GM23248 (cell line): ENCODE measurements around the gene TSPAN3. TPM values are rescaled to one million over a fixed set of nuclear protein-coding genes. Genes with fewer than 3 reads are reported as not detected.

ENCODE experiments used
- DNase-seq: peaks from one replicate; pipeline ENCODE4 v3.0.0-alpha.2; 2015
- H2AFZ ChIP-seq: fragments of 200-600 bp; sonication (generic); 2 replicates; pipeline ENCODE4 v1.6.1; 2016; ENCODE audit warnings: antibody characterized with exemption
- H3F3A ChIP-seq: fragments of 200-600 bp; sonication (generic); 2 replicates; pipeline ENCODE4 v1.6.1; 2016; ENCODE audit warnings: mild to moderate bottlenecking, antibody characterized with exemption, mixed run types; ENCODE audit not compliant: insufficient read depth
- H3K27ac ChIP-seq: fragments of 200-600 bp; sonication (generic); 2 replicates; pipeline ENCODE4 v1.5.1; 2016; ENCODE audit warnings: mild to moderate bottlenecking
- H3K27me3 ChIP-seq: fragments of 200-600 bp; sonication (generic); replicated peaks from 2 replicates; pipeline ENCODE4 v1.6.1; 2016; ENCODE audit warnings: mild to moderate bottlenecking; ENCODE audit not compliant: insufficient read depth
- H3K36me3 ChIP-seq: fragments of 200-600 bp; sonication (generic); 2 replicates; pipeline ENCODE4 v1.6.1; 2016; ENCODE audit warnings: low read depth, mild to moderate bottlenecking
- H3K4me1 ChIP-seq: fragments of 200-600 bp; sonication (generic); 2 replicates; pipeline ENCODE4 v1.6.1; 2016; ENCODE audit warnings: mild to moderate bottlenecking; ENCODE audit not compliant: insufficient read depth
- H3K4me2 ChIP-seq: fragments of 200-600 bp; sonication (generic); one replicate; pipeline ENCODE4 v1.6.1; 2016; ENCODE audit warnings: mild to moderate bottlenecking; ENCODE audit not compliant: unreplicated experiment
- H3K4me3 ChIP-seq: fragments of 200-600 bp; sonication (generic); 2 replicates; pipeline ENCODE4 v1.5.1; 2016; ENCODE audit warnings: mild to moderate bottlenecking
- H3K79me2 ChIP-seq: fragments of 200-600 bp; sonication (generic); 2 replicates; pipeline ENCODE4 v1.6.1; 2016; ENCODE audit warnings: mild to moderate bottlenecking; ENCODE audit not compliant: insufficient read depth
- H3K9ac ChIP-seq: fragments of 200-600 bp; sonication (generic); 2 replicates; pipeline ENCODE4 v1.6.1; 2016; ENCODE audit warnings: mild to moderate bottlenecking
- H3K9me2 ChIP-seq: fragments of 200-600 bp; sonication (generic); 2 replicates; pipeline ENCODE4 v1.6.1; 2016; ENCODE audit warnings: mixed run types, mild to moderate bottlenecking, moderate library complexity; ENCODE audit not compliant: insufficient read depth
- H3K9me3 ChIP-seq: fragments of 200-600 bp; sonication (generic); one replicate; pipeline ENCODE4 v1.6.1; 2017; ENCODE audit warnings: low read depth
- H4K20me1 ChIP-seq: fragments of 200-600 bp; sonication (generic); 2 replicates; pipeline ENCODE4 v1.6.0; 2016; ENCODE audit not compliant: insufficient read depth
- EZH2 ChIP-seq: fragments of 200-600 bp; sonication (generic); IDR thresholded peaks from 2 replicates; pipeline ENCODE4 v1.6.1; 2018; ENCODE audit warnings: antibody characterized with exemption, mild to moderate bottlenecking; ENCODE audit not compliant: insufficient read depth, poor library complexity, severe bottlenecking
- EZH2phosphoT487 ChIP-seq: fragments of 200-600 bp; sonication (generic); IDR thresholded peaks from 2 replicates; pipeline ENCODE4 v1.6.1; 2018; ENCODE audit warnings: antibody characterized with exemption, moderate library complexity, mild to moderate bottlenecking, low read depth; ENCODE audit not compliant: insufficient read depth
- WGBS, 2 experiments: methylation state at CpG; one replicate each; pipeline ENCODE4 v1.1.6; 2015 to 2017; ENCODE audit warnings: low lambda C conversion rate in 2 of 2, low coverage in 1 of 2; ENCODE audit errors: missing lambda C conversion rate in 2 of 2; 5-methylcytosine and 5-hydroxymethylcytosine counted together
- in situ Hi-C: fragments of 300-500 bp; cut with MboI; formaldehyde crosslinking; loops from 2 replicates; pipeline ENCODE4 v1.15.0; 2020
- polyA plus RNA-seq: library from polyadenylated mRNA; unstranded; fragments of >200 nt; fragmentation: Nextera tagmentation; extraction: Ambion mirVana; gene quantifications from 2 replicates; pipeline ENCODE4 v1.2.1, GENCODE V29; 2016
- total RNA-seq: library from RNA; depleted of rRNA; stranded (reverse); fragments of >200 nt; shearing (Covaris generic); gene quantifications from 2 replicates; pipeline ENCODE4 v1.2.3, GENCODE V29; 2014

TSPAN3 gene
- total and polyA plus RNA-seq, 2 experiments from 2014 or later, result 307 to 321 TPM

DNA sequence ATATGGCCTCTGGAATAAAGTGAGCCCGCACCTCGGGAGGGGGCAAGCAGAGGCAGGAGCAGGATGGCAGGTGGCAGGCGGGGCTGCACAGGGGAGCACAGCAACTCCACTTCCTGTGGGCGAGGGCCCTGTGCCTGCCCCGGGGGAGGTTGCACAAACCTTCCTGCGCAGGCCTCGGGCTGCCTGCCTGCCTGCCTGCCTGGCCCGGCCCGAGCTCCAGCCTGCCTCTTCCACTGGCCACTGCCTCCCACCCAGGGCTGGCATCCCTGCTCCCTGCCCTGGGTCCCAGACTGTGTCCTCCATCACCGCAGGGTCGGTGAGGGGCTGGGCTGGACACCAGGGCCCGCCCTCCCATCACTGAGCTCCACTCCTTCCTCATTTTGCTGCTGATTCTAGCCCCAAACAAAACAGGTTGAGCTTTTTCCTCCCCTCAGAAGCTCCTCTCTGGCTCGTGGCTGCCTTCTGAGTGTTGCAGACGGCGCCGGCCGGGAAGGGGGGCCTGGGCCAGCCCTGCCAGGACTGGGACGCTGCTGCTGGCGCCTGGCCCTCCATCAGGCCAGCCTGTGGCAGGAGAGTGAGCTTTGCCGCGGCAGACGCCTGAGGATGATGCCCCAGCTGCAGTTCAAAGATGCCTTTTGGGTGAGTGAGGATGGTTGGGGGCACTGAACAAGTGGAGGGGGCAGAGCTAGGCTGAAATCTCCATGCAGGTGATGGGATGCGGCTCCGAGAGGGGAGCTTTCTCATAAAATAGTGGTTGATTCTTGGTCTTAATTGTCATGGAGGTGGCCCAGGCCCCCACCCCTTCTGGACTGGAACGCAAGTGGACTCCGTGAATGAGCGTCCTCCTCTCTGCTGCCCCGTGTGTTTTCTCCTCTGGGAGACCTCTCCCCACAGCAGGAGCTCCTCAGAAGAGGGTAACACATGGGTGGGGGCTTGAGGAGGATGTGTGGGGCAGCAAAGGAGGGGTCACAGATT, 75.7 kb downstream of the TSPAN3 start, which contains the start of gene PSTPIP1:
TSS of gene PSTPIP1 (plus strand) at position 156 of the 975 bp plus-strand sequence. CDS start at position 604, 448 bp downstream.
- H3K4me2 ChIP-seq, result peak within 1 kb of the TSS; percentile 1
- H3K27me3 ChIP-seq, result no peaks in the 10 kb centered on the region
- peak; percentile 66 for DNase-seq
- H2AFZ ChIP-seq, result peak within 1 kb of the TSS; percentile 80
- H3K79me2 ChIP-seq, result no peaks in the 10 kb centered on the region
- peaks cover 4% of the 10 kb centered on the region; the same call in 1 of the 2 replicates for H3F3A ChIP-seq
- no peaks in the 10 kb centered on the region for H3K36me3 ChIP-seq
- peaks cover 13% of the 10 kb centered on the region for H3K4me1 ChIP-seq
- no peaks in the 10 kb centered on the region for H3K9me2 ChIP-seq
- no peaks in the 10 kb centered on the region for H3K9me3 ChIP-seq
- no peak within 1 kb of the TSS for H3K4me3 ChIP-seq
- H4K20me1 ChIP-seq, result no peaks in the 10 kb centered on the region
- in situ Hi-C loops, result no loop called here
- no peak for TF ChIP-seq EZH2
- H3K27ac ChIP-seq, result no peak within 1 kb of the TSS
- no peak within 1 kb of the TSS; the same call in 1 of the 2 replicates for H3K9ac ChIP-seq
- WGBS, 2 experiments, result 37 to 38% methylated on average over 25 to 27 of the region's 28 CpGs

DNA sequence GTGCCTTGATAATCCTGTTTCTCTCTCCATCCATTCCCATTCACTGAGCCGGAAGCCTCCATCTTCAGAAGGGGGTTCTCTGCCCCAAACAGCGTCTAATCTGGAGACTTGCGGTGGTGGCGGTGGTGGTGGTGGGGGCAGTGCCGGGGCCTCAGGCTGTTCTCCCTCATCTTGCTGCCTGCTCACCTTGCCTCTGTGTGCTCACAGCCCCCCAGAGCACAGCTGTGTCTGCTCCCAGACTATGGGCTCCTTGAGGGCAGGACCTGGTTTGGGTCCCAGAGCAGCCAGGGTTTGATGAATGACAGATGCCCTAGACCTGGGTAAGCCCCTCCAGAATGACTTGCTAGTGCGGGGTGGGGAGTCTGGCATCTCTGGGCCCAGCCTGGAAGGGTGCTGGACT, 76.4 kb downstream of the TSPAN3 start:
- Histone ChIP-seq H3K9me2 (no peaks in the 10 kb centered on the region), H3K4me1 (peaks cover 13% of the 10 kb centered on the region), H3K27me3 (no peaks in the 10 kb centered on the region), H3K79me2 (no peaks in the 10 kb centered on the region), H3F3A (peaks cover 4% of the 10 kb centered on the region; the same call in 1 of the 2 replicates), H3K9ac (no peak overlapping the region), H3K4me2 (no peak overlapping the region), H3K27ac (no peak overlapping the region), H4K20me1 (no peaks in the 10 kb centered on the region), H2AFZ (no peak overlapping the region), H3K36me3 (no peaks in the 10 kb centered on the region), H3K4me3 (no peak overlapping the region), H3K9me3 (no peaks in the 10 kb centered on the region)
- TF ChIP-seq EZH2 (no peak), EZH2phosphoT487 (no peak)
- WGBS, 2 experiments, result 98 to 100% methylated on average over 6 of the region's 6 CpGs
- in situ Hi-C loops, result no loop called here
- DNase-seq, result no peak

DNA sequence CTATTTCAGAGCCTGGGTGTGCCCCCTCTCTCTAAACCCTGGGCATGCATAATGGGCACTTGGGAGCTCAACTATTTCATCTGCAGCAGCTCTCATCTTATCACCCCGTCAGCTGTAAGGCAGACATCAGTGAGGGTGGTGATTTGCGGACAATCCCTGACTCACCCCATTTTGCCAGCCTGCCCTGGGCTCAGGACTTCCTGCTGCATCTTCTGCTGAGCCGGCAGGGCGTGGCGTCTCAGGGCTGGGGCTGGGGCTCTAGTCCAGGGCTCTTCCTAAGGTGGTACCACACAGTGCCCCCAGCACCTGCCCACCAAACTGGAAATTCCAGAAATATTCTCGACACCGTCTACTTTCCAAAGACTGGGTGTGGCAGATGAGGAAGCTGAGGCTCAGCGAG, 76.9 kb downstream of the TSPAN3 start:
- Histone ChIP-seq H2AFZ (no peak overlapping the region), H3K79me2 (no peaks in the 10 kb centered on the region), H4K20me1 (no peaks in the 10 kb centered on the region), H3F3A (peaks cover 4% of the 10 kb centered on the region; the same call in 1 of the 2 replicates), H3K9me3 (no peaks in the 10 kb centered on the region), H3K9ac (no peak overlapping the region), H3K4me3 (no peak overlapping the region), H3K9me2 (no peaks in the 10 kb centered on the region), H3K27ac (no peak overlapping the region), H3K36me3 (no peaks in the 10 kb centered on the region), H3K27me3 (no peaks in the 10 kb centered on the region), H3K4me2 (no peak overlapping the region), H3K4me1 (peaks cover 13% of the 10 kb centered on the region)
- in situ Hi-C loops, result no loop called here
- WGBS, 2 experiments, result 87 to 95% methylated on average over 8 of the region's 8 CpGs
- TF ChIP-seq EZH2 (no peak), EZH2phosphoT487 (no peak)
- no peak for DNase-seq

DNA sequence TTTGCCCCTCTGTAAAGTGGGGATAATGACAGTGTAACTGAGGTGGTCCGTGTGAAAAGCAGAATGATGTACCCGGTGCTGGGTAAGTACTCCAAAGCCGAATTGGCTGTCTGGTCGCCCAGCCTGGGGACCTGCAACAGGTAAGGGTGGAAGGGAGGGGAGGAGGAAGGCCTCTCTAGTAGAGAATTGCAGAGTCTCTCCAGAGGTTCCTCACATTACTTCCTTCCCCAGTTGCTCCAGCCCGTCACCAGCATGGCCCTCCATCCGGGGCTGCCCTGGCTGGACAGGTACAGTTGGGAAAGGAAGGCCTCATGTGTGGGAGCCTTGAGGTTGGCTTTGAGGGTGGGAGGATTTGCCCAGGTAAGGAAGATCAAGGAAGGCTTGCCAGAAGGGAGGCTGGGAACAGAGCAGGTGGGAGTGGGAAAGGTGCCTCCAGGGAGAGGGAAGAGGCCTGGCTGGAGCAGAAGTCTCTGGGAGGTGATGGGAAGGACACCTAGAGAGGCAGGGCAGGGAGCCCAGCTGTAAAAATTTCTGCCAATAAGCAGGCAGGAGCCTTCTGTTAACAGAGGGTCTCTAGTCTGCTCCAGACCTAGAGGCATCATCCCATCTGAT, 77.7 kb downstream of the TSPAN3 start:
- 79 to 85% methylated on average over 6 of the region's 6 CpGs for WGBS, 2 experiments
- Histone ChIP-seq H3K36me3 (no peaks in the 10 kb centered on the region), H2AFZ (no peak overlapping the region), H3K4me1 (peaks cover 13% of the 10 kb centered on the region), H3K4me3 (no peak overlapping the region), H3K9me3 (no peaks in the 10 kb centered on the region), H3K27ac (no peak overlapping the region), H3F3A (peaks cover 4% of the 10 kb centered on the region; the same call in 1 of the 2 replicates), H3K9me2 (no peaks in the 10 kb centered on the region), H3K4me2 (no peak overlapping the region), H3K27me3 (no peaks in the 10 kb centered on the region), H3K9ac (no peak overlapping the region), H3K79me2 (no peaks in the 10 kb centered on the region), H4K20me1 (no peaks in the 10 kb centered on the region)
- DNase-seq, result no peak
- TF ChIP-seq EZH2 (no peak), EZH2phosphoT487 (no peak)
- in situ Hi-C loops, result no loop called here
